NCI-H2196 (cell line): Measurements from ENCODE around the gene FOXP1.

Source experiments
- DNase-seq: peaks from one replicate; lab custom pipeline; 2025; ENCODE audit not compliant: unreplicated experiment; lab: John Stamatoyannopoulos, UW

FOXP1 gene

GRCh38 chr3:71202848-71203533 lies 380.5 kb downstream of the FOXP1 start:
- DNase-seq: no peak

- no peak for DNase-seq
Measured at GRCh38 chr3:71201939-71202338, 381.6 kb downstream of the FOXP1 start.

GRCh38 chr3:71197841-71198565 lies 385.5 kb downstream of the FOXP1 start:
- DNase-seq: no peak

- DNase-seq: no peak
Measured at GRCh38 chr3:71195492-71195891, 388.0 kb downstream of the FOXP1 start.

- no peak for DNase-seq
Measured at GRCh38 chr3:71194785-71195184, 388.7 kb downstream of the FOXP1 start.

- DNase-seq: no peak
Measured at GRCh38 chr3:71191031-71191482, 392.5 kb downstream of the FOXP1 start.

- DNase-seq: no peak
Measured at GRCh38 chr3:71189480-71189879, 394.0 kb downstream of the FOXP1 start.

GRCh38 chr3:71187715-71188114 lies 395.8 kb downstream of the FOXP1 start:
- DNase-seq: no peak

- no peak for DNase-seq
Measured at GRCh38 chr3:71186801-71187200, 396.7 kb downstream of the FOXP1 start.

- DNase-seq: no peak
Measured at GRCh38 chr3:71185733-71186455, 397.6 kb downstream of the FOXP1 start.

GRCh38 chr3:71184252-71184651 lies 399.3 kb downstream of the FOXP1 start:
- DNase-seq: no peak

- no peak for DNase-seq
Measured at GRCh38 chr3:71183549-71183948, 400.0 kb downstream of the FOXP1 start.

GRCh38 chr3:71180524-71180923 lies 403.0 kb downstream of the FOXP1 start:
- DNase-seq: no peak

- DNase-seq: no peak
Measured at GRCh38 chr3:71177375-71177774, 406.2 kb downstream of the FOXP1 start.

- DNase-seq: no peak
Measured at GRCh38 chr3:71176366-71176765, 407.2 kb downstream of the FOXP1 start.

GRCh38 chr3:71175691-71176365 lies 407.7 kb downstream of the FOXP1 start:
- no peak for DNase-seq

- no peak for DNase-seq
Measured at GRCh38 chr3:71172951-71173350, 410.6 kb downstream of the FOXP1 start.

- DNase-seq: no peak
Measured at GRCh38 chr3:71172189-71172588, 411.3 kb downstream of the FOXP1 start.

GRCh38 chr3:71171247-71171646 lies 412.3 kb downstream of the FOXP1 start:
- no peak for DNase-seq

GRCh38 chr3:71168880-71169411 lies 414.6 kb downstream of the FOXP1 start:
- DNase-seq: no peak

GRCh38 chr3:71168121-71168721 lies 415.3 kb downstream of the FOXP1 start:
- DNase-seq: no peak
